LHCN-M2 (cell line): Measurements from ENCODE around the gene ATXN1. TPM values are rescaled to one million over a fixed set of nuclear protein-coding genes. Genes with fewer than 3 reads are reported as not detected.
"Not testable (repeated sequence)": the region's sequence is repeated elsewhere in the genome, so short reads cannot be mapped to it uniquely, and the experiment has no call there.

Experiments used
- DNase-seq: peaks from one replicate; pipeline ENCODE4 v3.0.0-alpha.2; 2012; ENCODE audit warnings: low read depth
- total RNA-seq: library from RNA; depleted of rRNA; stranded (reverse); fragments of >200 nt; gene quantifications from 2 replicates; pipeline ENCODE4 v1.2.3, GENCODE V29; 2014

Gene ATXN1
- total RNA-seq, 1 experiment from 2014 or later, result 9.9 TPM

DNA sequence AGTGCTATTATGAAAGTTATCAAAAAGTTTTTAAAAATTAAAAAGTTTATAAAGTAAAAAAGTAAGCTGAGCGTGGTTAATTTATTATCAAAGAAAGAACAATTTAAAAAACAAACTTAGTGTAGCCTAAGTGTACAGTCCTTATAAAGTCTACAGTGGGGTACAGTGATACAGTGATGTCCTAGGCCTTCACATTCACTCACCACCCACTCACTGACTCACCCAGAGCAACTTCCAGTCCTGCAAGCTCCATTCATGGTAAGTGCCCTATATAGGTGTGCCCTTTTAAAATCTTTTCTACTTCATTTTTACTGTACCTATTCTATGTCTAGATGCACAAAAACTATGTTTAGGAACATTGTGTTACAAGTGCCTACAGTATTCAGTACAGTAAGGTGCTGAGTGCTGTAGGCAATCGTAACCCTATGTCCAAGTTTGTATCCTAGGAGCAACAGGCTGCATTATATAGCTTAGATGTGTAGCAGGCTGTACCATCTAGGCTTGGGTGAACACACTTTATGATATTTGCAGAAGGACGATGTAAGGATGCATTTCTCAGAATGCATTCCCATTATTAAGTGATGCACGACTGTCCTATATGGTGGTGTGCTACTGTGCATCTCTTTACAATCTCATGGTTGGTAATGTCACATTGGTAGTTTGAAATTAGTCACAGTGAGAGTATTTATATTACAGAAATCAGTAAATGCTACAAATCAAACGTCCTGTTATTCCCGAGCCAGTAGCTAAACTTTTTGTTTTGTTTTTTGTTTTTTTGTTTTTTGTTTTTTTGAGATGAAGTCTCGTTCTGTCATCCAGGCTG lies 364.6 kb downstream of the ATXN1 start:
- no peak for DNase-seq

DNA sequence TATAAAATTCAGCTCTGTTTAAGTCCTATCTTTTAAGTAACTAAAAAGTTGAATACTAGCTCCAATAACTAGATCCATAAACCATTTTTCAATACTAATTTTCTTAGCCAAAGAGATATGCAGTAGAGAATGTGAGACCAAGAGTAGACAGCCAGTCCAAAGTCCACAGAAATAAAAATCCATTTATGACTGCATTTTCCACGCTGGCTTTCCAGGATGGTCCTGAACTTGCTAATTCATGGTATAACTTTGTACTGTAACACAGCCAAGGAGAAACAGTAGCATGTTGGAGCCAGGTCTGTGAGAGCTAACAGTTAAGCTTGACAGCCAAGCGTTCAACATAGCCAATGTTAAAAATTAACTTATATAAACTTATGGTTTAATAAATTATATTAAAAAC lies 366.6 kb downstream of the ATXN1 start:
- DNase-seq, result no peak

DNA sequence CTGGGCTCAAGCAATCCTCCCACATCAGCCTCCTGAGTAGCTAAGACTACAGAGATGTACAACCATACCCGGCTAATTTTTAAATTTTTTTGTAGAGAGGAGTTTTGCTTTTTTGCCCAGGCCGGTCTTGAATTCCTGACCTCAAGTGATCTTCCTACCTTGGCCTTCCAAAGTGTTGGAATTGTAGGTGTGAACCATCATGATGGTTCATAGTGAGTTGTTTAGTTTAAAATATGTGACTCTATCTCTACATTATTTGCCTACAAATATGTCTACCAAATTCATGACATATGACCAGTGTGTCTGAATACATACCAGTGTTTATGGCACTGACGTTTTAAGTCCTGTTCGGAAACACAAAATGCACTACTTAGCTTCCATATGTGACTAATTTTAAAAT lies 367.9 kb downstream of the ATXN1 start:
- DNase-seq, result no peak

DNA sequence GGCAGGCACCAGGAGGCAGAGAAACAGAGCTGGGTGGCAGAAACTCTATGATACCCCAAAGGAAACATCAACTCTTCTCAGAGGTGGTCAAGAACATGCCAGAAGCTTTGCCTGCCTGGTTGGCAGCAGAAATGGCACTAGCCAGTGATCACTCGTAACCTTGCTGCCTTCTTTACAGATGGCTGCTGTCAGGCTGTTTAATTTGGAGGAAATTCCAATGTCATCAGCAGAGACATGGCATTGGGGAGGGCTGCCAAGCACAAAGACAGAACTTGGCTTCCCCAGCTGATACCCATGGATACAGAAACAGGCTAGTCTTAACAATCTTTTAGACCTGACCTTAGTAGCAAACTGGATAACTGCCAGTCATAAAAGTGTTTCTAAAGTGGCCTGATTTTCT lies 369.2 kb downstream of the ATXN1 start:
- DNase-seq, result no peak

DNA sequence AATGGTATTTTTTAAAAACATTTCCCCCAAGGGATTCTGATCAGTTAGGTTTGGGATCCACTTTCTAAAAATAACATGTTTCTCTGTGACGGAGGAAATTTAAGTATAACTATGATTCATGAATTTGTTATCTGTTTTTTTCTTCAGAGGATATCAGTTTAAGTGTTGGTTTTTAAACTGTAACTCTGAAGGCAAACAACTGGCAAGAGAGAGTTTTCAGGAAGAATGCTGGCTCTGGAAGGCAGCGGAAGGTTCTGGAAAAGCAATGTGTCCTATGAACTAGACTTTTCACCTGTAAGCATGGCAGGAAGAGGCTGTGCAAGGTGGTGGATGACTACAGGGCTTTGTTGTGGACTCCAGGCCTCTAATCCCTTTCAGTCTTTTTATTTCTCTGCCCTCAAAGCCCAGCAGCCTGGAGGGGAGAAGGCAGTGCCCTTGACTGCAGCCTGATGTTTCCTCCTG lies 369.8 kb downstream of the ATXN1 start:
- peak; percentile 40 for DNase-seq

DNA sequence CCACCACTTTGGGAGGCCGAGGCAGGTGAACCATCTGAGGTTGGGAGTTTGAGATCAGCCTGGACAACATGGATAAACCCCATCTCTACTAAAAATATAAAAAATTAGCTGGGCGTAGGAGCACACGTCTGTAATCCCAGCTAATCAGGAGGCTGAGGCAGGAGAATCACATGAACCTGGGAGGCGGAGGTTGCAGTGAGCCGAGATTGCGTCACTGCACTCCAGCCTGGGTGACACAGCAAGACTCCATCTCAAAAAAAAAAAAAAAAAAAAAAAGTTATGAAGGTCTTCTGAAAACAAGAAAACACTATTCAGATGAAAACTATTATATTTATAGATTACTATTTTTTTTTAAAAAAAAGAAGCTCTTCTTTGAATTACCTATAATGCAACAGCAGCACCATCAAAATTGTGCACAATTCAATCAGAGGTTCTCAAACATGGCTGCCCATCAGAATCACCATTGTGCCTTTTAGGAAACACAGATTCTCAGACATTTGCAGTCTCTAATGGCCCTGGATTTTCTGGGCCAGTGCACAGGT lies 370.3 kb downstream of the ATXN1 start:
- not testable (repeated sequence) for DNase-seq

DNA sequence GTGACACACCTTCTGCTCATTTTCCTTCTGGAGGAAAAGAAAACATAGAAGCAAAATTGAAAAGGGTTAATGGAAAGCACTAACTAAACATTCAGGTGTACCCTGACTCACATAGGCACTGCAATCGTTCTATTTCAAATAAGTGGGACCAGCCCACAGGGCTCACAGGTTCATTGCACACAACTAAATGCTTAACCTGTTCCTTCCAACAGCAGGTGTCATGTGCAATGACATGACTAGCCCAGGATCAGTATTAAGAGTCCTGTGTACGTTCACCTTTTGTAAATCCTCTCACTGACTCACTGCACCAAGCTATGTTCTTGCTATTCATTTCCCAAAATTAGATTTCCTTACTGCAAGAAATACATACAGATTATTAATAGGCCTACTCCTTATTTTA lies 371.6 kb downstream of the ATXN1 start:
- no peak for DNase-seq

DNA sequence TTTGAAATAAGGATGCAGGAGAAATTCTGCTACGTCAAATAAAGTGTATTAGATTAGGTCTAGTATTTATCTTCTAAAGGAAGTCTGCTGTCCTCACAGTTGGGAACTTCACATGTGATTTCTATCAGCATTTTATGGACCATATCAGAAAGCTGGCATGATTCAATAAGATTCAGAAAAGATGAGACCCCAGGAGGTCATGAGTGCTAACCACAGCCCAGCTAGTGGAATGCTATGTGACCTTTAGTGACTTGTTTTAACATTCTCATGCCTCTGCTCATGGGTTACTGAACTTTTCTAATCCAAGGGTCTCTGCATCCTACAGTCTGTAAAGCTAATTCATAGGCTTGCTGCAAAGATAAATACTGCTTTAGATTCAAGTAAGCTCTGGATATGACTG lies 372.8 kb downstream of the ATXN1 start:
- DNase-seq, result peak; percentile 52

DNA sequence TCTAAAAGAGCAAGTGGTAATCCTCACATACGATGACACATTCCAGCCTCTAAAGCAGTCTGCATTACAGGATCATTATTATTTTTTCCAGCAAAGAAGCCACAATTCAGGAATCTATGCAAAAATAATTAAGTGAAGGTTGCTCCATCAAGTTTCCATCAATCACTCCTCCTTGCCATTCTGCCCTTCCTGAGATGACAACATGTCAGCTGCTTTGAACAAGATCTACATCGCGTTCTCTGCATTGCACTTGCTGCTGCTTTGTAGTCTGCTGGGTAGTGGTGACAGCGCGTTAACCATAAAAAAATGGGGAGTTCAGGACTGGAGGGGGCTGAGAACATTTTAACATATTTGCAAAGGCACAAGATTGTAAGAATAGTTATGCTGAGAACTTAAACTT lies 375.2 kb downstream of the ATXN1 start:
- DNase-seq, result no peak

DNA sequence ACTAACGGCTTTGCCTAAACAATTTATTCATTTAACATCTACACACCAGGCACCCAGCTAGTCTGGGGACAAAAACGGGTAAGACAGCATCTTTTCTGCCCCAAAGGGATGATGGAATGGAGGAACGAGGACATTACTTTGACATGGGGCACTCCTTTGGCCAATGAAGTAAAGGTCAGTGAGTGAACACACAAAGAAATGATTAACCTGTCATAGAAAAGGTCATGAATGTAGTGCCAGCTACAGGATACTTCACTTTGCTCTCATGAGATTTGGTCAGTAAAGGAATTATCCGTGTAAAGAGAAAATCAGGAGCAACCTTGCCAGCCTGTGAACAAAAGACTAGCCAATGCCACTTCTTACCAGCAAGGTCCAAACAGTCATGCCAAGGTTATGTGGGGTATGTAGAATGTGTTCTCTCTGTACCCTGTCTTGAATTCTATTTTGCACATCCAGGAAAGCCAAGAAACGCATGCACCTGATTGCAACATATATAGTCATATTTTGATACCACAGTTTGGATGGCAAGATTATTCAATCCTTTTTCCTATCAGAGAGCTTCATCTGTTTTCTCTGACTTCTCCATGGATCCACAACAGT lies 377.6 kb downstream of the ATXN1 start:
- DNase-seq, result no peak

DNA sequence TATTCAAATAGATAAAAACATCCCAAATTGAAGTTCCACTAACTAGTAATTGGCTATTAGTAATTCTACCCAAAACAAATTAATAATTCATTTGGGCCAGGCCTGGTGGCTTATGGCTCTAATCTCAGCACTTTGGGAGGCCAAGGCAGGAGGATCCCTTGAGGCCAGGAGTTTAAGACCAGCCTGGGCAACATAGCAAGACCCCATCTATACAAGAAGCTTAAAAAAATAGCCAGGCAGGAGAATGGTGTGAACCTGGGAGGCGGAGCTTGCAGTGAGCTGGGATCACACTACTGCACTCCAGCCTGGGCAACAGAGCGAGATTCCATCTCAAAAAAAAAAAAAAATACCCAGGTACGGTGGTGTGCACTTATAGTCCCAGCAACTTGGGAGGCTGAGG lies 379.3 kb downstream of the ATXN1 start:
- not testable (repeated sequence) for DNase-seq

DNA sequence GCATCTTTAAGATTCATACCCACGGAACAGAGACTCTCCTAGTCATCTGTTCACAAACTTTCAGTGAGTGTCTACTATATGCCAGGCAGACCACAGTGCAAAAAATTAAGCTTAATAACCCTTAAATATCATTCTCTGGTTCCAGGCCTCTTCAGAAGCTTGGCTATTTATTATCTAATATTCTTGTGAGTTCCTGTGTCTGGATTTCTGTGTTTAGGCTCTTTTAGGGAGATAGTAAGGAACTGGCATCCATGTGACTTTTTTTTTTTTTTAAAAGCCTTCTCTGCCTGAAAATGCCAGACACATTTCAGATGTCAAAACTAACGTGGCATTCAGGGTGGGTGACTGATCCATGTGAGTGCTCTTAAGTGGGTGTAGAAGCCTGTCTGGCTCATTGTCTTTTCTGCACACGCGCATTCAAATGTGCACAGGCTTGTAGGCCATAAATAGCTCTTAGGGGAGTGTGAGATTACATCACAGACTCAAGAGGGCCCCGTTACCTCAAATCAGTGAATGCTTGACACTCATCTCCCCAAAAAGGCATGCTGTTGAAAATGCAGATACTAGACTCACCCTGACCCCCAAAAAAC lies 380.9 kb downstream of the ATXN1 start:
- DNase-seq, result no peak

DNA sequence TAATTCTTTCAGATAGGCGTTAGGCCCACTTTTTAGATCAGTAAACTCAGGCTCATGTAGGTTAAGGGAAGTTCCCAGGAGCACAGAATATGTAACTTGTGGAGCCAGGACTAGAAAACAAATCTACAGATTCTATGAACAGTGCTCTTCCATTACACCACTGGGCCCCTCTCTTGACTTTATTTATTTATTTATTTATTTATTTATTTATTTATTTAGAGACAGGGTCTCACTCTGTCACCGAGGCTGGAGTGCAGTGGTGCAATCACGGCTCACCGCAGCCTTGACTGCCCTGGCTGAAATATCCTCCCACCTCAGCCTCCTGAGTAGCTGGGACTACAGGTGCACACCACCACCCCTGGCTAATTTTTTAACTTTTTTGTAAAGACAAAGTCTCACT lies 382.9 kb downstream of the ATXN1 start:
- not testable (repeated sequence) for DNase-seq

DNA sequence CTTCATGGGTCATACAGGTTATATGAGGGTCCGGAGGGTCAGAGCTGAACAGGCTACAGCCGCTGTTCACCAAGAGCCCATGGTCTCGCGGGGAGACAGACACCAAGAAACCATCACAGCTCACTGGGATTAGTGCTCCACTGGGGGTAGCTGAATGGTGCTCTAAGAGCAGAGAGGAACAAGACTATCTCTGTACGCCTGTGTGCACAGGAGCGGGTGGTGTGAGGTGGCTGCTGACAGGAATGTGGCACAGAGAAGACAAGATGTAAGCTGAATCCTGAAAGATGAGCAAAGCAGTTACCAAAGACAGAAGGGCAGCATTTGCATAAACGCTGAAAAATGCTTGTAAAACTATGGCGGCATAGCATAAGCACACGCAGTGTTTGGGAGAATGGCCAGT lies 383.8 kb downstream of the ATXN1 start:
- no peak for DNase-seq

DNA sequence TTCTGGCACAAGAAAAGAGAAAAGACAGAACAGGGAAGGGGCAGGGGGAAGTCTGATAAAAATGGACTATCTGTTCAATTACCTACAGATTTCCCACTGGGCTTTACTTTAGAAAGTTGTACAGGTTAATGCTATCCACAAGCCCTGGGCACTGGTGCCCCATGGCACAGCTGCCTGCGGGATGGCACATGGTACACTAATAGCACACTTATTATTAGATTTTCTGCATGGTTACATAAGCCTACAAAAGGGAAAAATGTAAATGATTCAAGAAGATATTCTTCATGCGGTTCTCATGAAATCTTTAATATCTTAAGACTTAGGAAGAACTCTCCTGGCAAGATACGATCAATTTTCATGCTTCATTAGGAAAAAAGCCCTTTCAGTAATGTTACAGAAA lies 385.4 kb downstream of the ATXN1 start:
- no peak for DNase-seq

DNA sequence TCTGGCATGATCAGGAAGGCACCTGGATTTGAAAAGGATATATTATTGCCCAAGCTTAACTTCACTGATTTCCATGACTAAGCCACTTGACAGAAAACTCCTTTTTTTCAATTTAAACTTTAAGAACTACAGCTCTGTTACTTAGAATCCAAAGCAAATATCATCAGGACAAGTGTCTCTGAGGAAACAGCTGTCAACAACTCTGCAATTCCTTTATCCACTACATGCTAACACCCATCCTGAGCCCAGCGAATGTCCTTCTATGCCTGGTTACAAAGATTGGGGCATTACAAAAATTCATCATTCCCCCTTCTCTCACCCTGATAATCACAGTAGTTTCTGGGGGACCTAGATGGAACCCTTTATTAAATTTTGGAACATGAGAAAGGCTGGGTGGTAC lies 386.1 kb downstream of the ATXN1 start:
- DNase-seq, result no peak

DNA sequence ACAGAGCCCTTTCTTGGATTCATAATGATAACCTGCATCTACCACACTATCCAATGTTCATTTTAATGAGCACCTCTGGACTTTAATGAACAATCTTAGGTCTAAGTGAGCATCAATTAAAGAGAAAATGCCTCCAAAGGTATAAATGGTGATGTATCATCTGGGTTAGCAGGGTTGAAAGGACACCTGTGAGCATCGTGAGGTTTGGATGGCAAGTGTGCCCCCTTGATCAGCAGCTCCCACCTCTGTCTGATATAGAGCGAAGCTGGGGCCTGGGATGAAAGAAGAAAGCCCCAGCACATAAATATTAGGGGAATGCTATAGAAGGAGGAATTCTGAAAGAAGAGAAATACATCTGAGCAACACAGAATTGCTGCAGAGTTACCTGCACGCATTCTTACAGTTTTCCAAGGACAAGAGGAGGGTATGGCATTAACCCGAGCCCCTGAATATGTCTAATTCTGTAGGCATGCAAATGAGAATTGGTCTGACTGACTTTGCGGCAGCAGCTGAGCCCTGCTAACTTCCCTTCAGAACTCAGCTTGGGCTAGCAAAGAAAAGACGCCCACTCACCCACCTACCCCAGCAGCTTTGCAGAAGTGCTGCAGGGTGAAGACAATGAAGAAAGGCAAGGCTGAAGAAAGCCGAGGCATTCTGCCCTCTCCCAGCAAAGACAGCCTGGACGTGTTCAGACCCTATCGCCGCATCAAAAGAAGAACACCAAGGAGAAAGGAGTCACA lies 386.6 kb downstream of the ATXN1 start:
- DNase-seq, result no peak

DNA sequence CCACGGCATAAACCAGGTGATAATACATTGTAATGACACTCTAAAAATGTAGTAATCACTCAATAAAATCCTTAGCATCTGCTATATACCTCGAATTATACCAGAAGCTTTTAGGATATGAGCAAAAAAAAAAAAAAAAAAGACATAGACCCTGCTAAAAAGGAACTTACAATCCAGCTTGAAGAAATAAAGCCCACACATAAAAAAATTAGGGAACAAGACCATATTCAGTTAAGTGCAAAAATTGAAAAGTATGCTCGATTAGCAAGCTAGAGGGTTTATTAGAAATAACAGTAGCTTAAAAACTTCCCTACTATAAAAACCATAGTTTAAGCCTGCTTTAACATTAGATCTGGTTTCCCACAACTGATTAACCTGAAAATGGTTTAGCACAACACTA lies 387.2 kb downstream of the ATXN1 start:
- DNase-seq, result no peak

DNA sequence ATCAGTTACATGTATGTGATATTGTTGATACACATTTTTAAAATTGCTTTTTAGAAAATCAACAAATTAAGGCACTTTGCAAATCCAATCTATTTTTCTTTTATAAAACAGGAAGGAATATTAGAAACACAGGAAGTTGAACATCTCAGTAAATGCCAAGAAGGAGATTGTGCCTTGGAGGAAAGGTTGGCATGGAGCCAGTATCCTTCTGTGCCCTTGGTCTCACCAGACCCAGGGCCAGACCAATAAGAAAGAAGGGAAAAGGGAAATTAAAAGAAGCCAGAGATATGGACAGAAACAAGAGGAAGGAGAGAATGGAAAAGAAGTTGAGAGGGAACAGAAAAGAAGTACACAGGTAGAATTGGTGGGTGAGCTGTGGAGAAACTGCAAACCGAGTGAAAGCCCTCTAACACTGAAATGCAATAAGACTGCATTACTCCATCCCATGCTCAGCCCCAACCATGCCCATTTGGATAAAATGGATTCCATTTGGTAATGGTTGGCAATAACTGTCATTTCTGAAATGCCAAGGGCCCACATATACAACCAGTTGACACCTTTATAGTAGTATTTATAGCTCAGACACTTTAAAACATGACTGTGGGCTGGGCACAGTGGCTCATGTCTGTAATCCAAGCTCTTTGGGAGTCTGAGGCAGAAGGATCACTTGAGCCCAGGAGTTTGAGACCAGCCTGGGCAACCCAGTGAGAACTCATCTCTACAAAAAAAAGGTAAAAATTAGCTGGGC lies 389.1 kb downstream of the ATXN1 start:
- DNase-seq, result no peak

DNA sequence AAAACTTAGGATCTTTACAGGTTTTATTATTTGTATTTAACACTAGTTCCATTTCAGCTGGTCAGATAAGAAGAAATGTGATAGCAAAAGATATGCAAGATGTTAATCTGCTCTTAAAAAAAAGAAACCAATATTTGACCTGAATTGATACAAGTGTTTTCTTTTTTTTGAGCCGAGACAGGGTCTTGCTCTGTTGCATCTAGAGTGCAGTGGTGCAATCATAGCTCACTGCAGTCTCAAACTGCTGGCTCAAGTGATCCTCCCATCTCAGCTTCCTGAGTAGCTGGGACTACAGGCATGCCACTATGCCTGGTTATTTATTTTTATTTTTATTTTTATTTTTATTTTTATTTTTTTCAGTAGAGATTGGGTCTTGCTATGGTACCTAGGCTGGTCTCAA lies 389.9 kb downstream of the ATXN1 start:
- DNase-seq, result no peak

DNA sequence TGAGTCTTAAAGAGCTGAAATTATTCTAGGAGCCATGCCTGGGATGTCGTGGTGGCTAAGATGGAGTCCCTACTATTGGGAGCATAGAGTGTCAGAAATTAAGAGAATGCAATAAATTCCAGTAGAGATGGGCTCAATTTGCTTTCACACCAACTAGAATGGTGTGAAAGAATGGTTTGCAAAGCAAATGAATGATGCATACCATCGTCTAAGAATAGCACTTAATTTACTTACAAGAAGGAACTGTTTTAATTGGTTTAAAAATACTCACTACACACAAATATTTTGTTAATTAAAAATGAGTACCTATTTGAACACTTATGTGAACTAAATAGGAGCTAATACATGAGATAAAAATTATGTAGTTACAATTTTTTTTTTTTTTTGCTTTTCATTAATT lies 390.3 kb downstream of the ATXN1 start:
- DNase-seq, result no peak
